CD4-positive, alpha-beta T cell treated with Interleukin-1 beta for 1 hour (primary cell): ENCODE results near the gene PYGB.
"Not testable (repeated sequence)": the region's sequence is repeated elsewhere in the genome, so short reads cannot be mapped to it uniquely, and the experiment has no call there.

Experiments
- DNase-seq, 2 donors: peaks; one replicate each; pipeline ENCODE4 v3.0.0-alpha.2; 2020 to 2022

Gene PYGB

DNA sequence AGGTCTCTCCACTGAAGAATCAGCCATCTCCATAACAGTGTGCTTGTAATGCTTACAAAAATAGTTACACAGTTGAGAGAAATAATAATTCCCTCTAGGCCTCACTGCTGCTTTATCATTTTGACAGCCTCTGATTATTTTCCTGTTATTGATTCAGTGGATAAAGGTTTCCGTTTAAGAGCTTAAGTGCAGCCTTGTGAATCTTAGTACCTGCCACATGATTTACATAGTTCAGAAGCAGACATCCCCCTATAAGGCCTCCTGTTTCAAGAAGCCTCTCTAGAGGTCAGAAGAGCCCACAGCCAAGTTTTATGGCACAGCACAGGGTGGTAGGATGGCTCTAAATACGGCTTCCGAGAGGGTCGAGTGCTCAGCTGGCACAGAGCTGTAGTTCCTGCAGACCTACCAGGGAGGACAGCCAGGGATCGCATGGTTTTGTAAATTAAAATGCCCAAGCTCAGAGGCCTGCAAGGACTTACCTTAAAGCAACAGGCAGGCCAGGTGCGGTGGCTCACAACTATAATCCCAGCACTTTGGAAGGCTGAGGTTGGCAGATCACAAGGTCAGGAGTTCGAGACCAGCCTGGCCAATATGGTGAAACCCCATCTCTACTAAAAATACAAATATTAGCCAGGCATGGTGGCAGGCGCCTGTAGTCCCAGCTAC is 17.6 kb upstream of the PYGB start:
- no peak for DNase-seq

DNA sequence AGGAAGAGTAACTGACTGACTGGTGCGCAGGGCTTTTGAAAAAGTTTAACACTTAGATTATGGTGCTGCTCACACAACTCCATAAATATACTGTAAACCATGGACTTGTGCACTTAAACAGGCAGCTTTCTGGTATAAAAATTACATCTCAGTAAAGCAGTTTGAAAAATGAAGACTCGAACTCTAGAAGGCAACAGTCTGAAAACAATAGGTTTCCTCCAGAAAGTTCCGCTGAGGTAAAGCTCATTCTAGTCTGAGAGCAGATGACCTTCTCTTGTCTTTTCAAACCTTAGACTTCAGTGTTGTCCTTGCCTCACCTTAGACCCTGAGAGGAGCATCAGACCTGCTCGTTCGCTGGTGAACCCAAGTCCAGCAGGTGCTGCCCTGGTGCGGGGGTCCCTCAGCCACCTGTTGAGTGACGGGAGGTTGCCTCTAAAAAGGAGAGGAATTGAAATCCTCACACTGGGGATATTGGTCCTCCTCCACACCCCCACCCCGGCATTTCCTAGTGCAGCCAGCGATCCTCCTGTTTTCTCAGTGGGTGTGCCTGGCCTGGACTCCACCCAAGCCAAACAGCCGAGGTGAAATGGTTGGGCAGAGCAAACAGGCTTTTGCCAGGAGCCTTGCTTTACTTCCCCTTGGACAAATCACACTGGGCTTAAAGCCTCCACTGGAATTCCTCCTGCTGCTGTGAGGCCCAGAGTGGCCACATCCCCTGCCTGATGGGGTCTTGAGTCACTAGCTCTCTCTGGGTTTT is 14.7 kb upstream of the PYGB start:
- no peak for DNase-seq

DNA sequence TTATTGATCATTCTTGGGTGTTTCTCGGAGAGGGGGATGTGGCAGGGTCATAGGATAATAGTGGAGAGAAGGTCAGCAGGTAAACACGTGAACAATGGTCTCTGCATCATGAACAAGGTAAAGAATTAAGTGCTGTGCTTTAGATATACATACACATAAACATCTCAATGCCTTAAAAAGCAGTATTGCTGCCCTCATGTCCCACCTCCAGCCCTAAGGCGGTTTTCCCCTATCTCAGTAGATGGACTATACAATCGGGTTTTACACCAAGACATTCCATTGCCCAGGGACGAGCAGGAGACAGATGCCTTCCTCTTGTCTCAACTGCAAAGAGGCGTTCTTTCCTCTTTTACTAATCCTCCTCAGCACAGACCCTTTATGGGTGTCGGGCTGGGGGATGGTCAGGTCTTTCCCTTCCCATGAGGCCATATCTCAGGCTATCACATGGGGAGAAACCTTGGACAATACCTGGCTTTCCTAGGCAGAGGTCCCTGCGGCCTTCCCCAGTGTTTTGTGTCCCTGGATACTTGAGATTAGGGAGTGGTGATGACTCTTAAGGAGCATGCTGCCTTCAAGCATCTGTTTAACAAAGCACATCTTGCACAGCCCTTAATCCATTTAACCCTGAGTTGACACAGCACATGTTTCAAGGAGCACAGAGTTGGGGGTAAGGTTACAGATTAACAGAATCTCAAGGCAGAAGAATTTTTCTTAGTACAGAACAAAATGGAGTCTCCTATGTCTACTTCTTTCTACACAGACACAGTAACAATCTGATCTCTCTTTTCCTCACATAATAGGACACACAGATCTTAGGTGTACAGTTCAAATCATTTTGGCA is 13.7 kb upstream of the PYGB start:
- DNase-seq: not testable (repeated sequence)

DNA sequence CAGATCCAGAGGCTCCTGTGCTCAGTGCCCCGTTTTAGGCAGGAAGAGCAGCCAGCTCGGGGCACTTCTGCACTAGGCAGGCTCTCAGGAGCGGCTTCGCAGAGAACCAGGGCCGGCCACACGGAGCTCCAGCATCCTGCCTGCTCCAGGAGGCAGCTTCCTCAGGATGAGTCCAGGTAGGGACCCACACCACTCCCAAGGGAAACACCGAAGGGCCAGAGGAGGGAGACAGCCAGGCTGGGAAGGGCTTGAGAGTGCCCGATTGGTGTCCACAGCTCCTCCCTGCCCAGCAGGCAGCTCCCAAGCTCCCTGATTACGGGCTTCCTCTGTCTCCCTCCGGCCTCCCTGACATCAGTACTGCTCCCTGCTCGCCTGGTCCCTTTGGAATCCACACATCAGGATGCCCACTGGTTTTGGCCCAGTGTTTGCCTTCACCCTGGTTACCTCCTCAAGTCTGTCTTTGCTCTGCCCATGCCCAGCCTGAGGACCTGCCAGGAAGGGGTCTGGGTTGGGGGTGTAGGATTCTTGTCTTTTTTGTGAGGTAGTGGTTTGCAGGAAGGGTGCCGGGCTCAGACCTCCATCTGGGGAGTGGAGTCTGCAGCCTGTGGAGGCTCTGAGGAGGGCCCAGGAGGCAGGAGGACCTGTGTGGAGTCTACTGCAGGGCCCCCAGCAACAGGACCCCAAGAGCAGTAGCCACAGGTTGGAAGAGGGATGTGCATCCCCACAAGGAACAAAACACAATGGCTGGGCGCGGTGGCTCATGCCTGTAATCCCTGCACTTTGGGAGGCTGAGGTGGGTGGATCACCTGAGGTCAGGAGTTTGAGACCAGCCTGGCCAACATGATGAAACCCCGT is 11.2 kb upstream of the PYGB start:
- no peak for DNase-seq

DNA sequence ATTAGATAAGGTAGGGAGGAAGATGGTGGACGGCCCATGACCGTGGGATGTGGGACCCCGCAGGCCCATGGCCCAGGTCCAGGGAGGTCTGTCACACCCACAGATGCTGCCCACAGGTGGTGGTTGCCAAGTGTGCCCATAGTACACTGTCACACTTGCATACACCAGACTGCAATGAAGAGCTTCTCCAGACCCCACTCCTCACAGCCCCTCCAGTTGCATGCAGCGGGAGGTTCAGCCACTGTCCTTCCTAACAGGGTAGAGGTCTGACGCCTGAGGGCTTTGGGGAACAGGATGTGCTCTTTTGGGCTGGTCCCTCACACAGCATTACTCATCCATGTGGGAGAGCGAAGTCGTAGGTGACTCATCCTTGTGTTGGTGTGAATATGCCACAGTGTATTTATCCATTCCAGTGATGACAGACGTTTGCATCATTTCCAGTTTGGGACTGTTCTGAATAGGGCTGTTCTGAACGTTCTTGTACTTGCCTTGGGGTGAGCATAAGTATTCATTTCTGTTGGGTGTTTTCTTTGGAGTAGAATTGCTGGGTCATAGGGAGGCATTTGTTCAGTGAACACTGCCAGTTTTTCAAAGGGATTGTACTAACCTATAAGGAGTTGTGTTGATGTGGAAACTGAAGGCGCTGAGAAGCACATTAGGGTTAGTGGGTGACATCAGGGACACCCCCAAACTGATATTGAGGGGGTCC is 10.1 kb upstream of the PYGB start:
- peak in 1 of 2 donors; percentile 69 for DNase-seq

DNA sequence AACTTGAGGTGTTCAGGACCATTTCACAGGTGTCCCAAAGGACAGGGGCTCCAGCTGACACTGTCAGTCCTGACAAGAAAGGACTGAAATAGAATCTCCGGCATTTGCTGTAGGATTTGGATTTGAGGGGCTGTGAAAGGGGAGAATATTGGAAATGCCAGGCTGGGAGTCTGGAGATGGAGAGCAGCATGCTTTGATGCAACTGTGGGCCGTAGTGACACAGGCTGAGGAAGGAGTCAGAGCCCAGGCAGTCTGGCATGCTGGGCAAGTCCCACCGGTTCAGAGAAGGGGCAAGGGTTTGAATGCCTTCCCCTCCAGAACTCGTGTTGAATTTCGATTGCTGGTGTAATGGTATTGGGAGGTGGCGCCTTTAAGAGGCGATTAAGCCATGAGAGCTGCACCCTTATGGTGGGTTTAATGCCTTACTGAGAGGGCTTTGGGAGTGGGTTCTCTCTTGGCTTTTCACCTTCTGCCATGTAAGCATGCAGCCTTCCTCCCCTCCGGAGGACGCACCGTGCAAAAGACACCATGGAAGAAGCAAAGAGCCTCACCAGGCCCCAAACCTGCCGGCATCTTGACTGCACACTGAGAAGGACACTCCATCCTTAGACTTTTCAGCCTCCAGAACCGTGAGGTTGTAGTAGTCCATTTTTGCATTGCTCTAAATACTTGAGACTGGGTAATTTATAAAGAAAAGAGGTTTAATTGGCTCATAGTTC is 9.4 kb upstream of the PYGB start:
- no peak for DNase-seq

DNA sequence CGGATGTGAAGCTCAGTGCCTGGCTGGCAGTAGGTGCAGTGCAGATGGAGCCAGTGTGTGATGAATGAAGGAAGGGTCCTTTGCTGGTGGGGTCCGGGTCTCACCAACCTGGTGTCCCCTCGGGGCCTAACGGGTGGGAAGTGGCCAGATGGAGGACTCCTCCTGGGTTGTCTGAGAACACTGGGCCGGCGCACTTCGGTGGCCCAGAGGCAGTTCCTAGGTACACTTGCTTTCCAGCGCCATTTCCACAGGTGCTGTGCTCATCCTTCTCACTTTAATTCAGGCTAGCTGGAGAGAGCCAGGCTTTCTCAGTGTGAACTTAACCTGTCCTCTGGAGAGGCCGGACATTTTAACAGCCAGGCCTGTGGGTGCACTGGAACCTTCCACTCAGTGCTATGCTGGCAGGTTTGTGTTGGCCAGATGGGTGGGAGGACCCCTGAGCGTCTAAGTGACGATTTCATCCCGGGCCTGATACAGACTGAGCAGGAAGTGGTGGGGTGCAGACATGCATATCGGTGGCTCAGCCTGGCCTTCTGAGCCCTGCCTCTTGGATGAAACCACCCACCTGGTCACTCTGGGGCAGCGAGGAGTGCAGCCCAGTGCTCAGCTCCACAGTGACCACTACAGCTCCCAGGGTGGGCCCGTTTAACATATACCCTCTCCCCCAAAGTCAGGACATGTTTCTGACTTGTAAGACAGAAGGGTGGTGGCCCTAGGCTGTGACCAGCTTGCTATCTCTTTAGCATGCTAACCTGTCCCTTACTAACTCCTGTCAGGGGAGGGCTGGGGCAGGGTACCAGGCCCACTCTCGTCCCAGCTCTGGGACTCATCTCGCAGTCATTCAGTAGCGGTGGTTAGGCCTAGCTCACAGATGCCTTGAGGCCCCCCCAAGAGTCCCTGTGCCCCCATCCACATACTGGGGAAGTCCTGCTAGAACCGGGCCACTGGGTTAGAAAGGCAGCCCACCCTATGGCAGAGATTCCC is 8.2 kb upstream of the PYGB start:
- DNase-seq: no peak

DNA sequence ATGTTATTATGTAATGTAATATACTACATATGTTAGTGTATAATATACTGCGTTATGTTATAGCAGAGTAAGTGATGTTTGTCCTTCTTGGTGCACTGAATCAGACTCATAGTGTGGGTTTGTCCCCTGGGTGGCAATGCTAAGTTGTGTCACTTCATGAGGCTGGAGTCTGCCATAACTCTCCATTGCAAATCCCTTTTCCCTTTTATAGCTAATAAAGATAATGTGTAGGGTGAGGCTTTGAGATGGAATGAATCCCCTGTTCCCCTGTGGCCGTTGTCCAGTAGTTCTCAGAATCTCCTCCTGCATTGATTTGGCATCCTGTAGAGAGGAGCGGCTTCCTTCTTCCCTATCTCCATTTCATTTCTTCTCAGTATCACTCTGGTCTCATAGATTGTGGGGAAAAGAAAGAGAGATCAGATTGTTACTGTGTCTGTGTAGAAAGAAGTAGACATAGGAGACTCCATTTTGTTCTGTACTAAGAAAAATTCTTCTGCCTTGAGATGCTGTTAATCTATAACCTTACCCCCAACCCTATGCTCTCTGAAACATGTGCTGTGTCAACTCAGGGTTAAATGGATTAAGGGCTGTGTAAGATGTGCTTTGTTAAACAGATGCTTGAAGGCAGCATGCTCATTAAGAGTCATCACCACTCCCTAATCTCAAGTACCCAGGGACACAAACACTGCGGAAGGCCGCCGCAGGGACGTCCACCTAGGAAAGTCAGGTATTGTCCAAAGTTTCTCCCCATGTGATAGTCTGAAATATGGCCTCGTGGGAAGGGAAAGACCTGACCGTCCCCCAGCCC is 6.8 kb upstream of the PYGB start:
- not testable (repeated sequence) for DNase-seq

DNA sequence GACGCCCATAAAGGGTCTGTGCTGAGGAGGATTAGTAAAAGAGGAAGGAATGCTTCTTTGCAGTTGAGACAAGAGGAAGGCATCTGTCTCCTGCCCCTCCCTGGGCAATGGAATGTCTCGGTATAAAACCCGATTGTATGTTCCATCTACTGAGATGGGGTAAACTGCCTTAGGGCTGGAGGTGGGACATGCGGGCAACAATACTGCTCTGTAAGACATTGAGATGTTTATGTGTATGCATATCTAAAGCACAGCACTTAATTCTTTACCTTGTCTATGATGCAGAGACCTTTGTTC is 6.3 kb upstream of the PYGB start:
- not testable (repeated sequence) for DNase-seq

DNA sequence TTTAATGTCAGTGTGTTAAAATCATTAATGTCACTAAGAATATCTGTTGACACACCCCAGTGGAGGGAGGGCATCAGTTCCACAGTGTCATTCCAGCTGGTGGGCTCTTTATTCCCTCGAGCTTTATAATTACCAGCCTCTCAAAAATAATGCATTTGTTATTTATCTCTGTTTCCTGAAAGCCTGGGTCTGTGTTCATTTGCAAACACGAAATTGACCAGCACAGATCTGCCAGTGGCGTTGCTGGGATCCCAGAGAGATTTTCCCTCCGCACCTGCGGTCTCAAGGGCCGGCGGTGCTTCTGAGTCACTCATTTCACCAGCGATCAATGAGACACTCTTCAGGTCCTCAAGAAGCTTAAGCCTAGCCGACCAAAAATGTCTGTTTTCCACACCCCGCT is 5.7 kb upstream of the PYGB start:
- no peak for DNase-seq

DNA sequence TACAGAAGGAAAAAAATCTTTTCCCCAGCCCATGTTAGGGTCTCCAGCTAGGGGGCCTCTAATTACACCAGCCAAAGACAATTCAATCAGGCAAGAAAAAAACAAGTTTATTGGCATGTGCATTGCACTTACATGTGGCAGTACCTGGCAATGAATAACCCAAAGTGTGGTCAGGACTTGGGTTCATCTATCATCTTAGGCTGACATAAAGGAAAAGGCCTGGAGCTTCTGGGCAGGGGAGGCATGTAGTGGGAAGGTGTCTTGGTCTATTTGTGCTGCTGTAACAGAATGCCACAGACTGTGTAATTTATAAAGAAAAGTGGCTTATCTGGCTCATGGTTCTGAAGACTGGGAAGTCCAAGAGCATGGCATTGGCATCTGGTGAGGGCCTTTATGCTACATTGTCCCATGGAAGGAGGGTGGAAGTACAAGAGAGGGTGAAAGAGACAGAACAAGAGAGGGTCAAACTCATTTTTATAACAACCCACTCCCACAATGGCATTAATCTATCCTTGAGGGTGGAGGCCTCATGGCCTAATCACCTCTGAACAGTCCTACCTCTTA is 4.4 kb upstream of the PYGB start:
- no peak for DNase-seq

DNA sequence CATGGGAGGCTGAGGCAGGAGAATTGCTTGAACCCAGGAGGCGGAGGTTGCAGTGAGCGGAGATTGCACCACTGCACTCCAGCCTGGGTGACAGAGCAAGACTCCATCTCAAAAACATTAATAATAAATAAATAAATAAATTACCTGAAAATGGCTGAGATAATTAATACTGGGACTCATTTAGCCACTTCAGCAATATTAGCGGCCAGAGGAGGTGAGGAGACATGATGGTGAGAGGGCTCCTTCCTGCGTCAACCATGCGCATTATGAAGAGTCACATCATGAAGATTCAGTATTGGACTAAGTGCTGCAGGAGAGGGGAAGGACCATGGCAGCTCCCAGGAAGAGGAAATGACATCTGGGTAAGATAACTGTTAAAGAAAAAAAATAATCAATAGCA is 2.9 kb upstream of the PYGB start:
- DNase-seq: no peak

DNA sequence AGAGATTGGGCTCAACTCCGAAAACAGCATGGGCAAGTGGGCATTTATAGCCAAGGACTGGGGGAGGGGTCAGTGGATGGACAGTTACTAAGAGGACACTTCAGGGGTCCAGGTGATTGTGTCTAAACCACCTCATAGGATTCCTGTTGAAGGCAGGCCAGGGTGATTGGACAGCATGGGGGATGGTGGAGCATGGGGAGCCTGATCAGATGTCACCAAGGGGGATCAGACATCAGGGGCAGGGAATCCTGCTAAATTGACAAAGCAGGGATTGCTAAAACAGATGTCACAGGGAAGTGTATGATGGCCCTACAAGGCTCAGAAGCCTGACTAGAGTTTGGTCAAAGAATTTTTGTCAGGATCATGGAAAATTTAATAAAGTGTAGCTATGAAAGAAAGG is 2.4 kb upstream of the PYGB start:
- no peak for DNase-seq

DNA sequence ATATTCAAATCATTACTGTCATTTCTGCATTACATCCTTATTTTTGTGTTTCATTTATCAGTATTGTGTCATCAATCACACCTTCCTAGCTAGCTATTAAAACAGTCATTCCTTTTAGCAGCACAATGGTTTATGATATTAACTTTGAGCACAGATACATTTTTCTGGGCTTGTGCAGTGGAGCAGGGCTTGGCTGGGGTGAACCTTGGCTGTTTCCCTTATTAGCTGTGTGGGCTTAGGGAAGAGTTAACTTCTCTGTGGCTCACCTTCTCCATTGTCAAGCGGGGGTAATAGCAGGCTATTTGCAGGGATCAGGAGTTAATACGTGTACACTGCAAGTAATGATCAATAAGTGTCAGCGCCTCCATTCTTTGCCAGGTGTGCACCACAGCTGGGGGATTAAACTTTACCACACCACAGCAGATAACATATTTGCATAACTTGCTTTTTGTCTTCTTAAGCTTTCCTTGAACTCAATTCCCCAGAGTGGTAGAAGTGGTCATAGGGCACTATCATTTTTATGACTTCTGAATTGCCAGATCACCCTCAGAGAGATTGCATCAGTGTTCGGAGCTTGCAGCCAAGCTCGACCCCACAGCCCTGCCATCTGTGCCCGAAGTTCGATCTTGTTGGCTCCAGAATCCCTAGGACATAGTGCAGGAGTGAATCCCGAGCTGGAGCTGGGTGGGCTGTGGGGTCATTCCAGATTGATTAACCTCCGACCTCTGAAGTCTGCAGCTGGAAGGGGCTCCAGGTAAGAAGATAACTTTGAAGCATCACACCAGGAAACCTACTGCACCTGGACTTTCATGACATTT is 1.5 kb upstream of the PYGB start:
- no peak for DNase-seq

DNA sequence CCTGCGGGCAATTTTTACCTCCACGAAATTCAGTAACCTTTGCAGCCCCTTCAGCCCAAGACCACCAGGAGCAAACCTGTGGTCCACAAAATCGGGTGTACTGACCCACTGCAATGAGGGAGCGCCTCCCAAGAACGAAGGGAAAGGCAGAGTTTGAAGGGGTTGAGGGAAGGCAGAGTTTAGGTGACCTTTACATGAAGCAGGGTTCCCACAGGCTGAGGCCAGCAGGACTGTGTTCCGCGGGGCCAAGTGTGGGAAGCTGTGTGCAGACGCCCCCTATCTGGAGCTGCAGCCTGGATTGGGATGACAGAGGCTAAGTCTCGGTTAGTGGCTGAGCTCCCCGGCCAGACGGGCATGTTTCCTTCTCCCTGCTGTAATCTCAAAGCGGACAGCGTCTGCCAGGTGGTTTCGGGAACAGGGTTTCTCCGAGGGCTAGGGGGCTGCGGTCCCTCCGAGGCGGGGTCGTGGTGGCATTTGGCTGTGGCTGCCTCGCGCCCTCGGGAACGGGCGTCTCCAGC is 826 bp upstream of the PYGB start:
- DNase-seq: peak; percentile 9 to 13

DNA sequence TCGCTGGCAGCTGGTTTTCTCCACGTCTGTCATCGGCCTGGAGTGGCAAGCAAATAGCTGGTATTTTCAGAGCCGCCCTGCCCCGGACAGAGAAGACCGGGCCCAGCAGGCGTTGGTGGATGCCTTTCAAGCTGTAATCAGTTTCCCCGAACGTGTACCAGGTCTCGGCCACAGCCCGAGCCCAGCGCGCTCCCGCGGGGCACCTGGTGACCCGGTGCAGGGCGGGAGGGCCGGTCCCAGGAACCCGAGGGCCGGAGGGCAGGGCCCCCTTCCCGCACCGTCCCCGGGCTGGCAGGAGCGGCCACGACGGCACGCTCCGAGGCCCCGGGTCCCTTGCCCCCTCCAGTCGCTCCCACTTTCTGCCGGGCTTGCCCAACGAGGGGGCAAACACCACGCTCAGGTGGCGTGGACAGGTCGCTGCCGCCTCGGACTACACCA is 348 bp upstream of the PYGB start:
- no peak for DNase-seq

DNA sequence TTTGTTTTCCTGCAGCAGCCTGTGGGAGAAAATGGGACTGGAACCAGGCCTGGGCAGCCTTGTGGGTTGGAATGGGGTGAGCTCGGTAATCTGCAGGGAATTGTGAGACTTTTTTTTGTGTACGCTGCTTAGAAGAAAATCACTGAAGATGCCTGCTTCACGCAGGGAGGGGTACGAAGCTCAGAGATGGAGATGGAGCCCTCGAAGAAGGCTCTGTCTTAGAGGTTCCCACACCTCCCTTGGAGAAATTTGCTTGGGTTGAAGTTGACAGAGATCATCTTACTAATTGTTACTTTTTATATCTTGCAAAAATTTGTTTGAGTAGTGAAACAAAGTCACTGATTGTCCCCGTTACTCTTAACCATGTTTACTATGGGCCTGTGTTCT is 894 bp downstream of the PYGB start:
- DNase-seq: no peak
